ENCODE results near the gene RPTOR. TPM values are rescaled to one million over a fixed set of nuclear protein-coding genes. Genes with fewer than 3 reads are reported as not detected.

The RPTOR gene
- total RNA-seq, 1 experiment from 2014 or later: 66.7 TPM

GRCh38 chr17:80936723-80937122, 392.1 kb downstream of the RPTOR start:
- CTCF ChIA-PET: no interaction called here
- Histone ChIP-seq H3K4me1 (no peaks in the 10 kb centered on the region), H3K36me3 (ENCODE audit: control insufficient read depth, insufficient read depth, low read length) (no peaks in the 10 kb centered on the region), H3K27me3 (replicated peaks; ENCODE audit: control insufficient read depth, insufficient read depth, low read length) (no peaks in the 10 kb centered on the region), H3K9me3 (no peaks in the 10 kb centered on the region), H3K4me3 (ENCODE audit: low read depth, low read length) (no peak overlapping the region)
- TF ChIP-seq CTCF (IDR thresholded peaks at IDR 0.05; ENCODE audit: insufficient read depth in 1 of 2, low read depth in 1 of 2, low read length in 1 of 2, severe bottlenecking in 1 of 2, unreplicated experiment in 1 of 2): no peak
- intact Hi-C loops (cut with micrococcal nuclease; ENCODE audit: unreplicated experiment): no loop called here
- no peak for DNase-seq
- no peak overlapping the region for H3K27ac Mint-ChIP-seq (ENCODE audit: unreplicated experiment)
- H3K4me3 Mint-ChIP-seq (ENCODE audit: unreplicated experiment): no peak overlapping the region
- H3K27me3 Mint-ChIP-seq (ENCODE audit: insufficient read depth, unreplicated experiment): no peaks in the 10 kb centered on the region
- POLR2A ChIA-PET: no interaction called here
- BruUV-seq (replicated peaks): no TSS peak
- H3K9me3 Mint-ChIP-seq (ENCODE audit: unreplicated experiment): no peaks in the 10 kb centered on the region
- peaks cover 17% of the 10 kb centered on the region for H3K36me3 Mint-ChIP-seq (ENCODE audit: insufficient read depth, unreplicated experiment)
- no peaks in the 10 kb centered on the region for H3K4me1 Mint-ChIP-seq (ENCODE audit: low read depth, unreplicated experiment)

DNA sequence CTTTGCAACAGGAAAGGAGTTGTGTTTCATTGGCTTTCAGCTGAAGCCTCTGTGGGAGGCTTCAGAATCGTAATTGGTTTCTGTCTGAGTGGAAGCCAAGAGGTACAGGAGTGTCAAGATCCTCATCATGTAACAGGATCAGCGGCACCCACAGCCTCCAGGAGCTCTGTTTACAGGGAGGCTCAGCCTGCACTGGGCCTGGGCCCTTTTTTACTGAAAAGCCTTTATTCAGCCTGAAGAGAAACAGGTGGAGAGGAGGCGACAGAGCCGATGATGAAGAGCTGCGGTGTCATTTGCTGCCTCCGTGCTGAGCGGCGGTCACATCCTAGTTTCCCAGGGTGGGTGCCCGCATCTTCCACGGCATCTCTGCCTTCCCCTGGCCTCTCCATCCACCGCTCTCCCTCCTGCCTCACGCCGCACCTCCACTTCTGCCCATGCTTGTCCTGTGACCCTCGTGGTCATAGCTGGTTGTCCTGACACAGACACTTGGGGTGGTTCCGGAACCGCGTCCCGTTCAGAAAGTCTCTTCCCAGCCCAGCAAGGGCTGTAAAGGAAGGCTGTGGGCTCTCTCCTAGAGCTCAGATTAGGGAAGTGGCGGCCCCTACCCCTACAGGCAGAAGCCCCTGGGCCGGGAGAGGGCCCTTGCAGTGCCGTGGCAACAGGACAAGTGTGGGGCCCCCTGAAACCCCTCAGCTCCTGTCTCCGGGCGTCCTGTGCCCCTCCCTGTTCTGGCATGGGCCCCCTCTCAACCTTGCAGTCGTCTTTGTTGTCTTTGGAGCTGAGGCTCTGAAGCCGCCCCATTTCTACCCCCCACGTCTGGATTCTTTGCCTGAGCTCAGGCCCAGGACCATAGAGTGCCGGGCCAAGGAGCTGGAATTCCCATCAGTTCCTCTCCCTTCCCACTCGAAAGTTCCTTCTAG, 393.1 kb downstream of the RPTOR start:
- ChIA-PET POLR2A (no interaction called here), CTCF (interaction anchor here (0.6 to 1.0 kb wide), 2 partner anchors 11 to 88 kb away, joined by 3 read pairs; no protein-coding TSS in a partner anchor)
- H3K27me3 ChIP-seq (replicated peaks; ENCODE audit: control insufficient read depth, insufficient read depth, low read length): no peaks in the 10 kb centered on the region
- intact Hi-C loops (cut with micrococcal nuclease; ENCODE audit: unreplicated experiment): no loop called here
- no peaks in the 10 kb centered on the region for H3K36me3 ChIP-seq (ENCODE audit: control insufficient read depth, insufficient read depth, low read length)
- Mint-ChIP-seq H3K27ac (ENCODE audit: unreplicated experiment) (no peak overlapping the region), H3K27me3 (ENCODE audit: insufficient read depth, unreplicated experiment) (no peaks in the 10 kb centered on the region), H3K9me3 (ENCODE audit: unreplicated experiment) (no peaks in the 10 kb centered on the region), H3K4me3 (ENCODE audit: unreplicated experiment) (no peak overlapping the region), H3K4me1 (ENCODE audit: low read depth, unreplicated experiment) (no peaks in the 10 kb centered on the region), H3K36me3 (ENCODE audit: insufficient read depth, unreplicated experiment) (peaks cover 25% of the 10 kb centered on the region)
- H3K4me1 ChIP-seq: no peaks in the 10 kb centered on the region
- H3K4me3 ChIP-seq (ENCODE audit: low read depth, low read length): no peak overlapping the region
- TF ChIP-seq CTCF (IDR thresholded peaks at IDR 0.05; ENCODE audit: insufficient read depth in 1 of 2, low read depth in 1 of 2, low read length in 1 of 2, severe bottlenecking in 1 of 2, unreplicated experiment in 1 of 2): no peak
- H3K9me3 ChIP-seq: no peaks in the 10 kb centered on the region
- no TSS peak for BruUV-seq (replicated peaks)
- no peak for DNase-seq

GRCh38 chr17:80938556-80938955, 393.9 kb downstream of the RPTOR start:
- CTCF ChIA-PET: interaction anchor here (0.6 to 1.0 kb wide), 2 partner anchors 10 to 88 kb away, joined by 3 read pairs; no protein-coding TSS in a partner anchor
- Mint-ChIP-seq H3K27ac (ENCODE audit: unreplicated experiment) (no peak overlapping the region), H3K9me3 (ENCODE audit: unreplicated experiment) (no peaks in the 10 kb centered on the region)

More at GRCh38 chr17:80938556-80938955, 393.9 kb downstream of the RPTOR start:
- no TSS peak for BruUV-seq (replicated peaks)
- Mint-ChIP-seq H3K36me3 (ENCODE audit: insufficient read depth, unreplicated experiment) (peaks cover 25% of the 10 kb centered on the region), H3K4me3 (ENCODE audit: unreplicated experiment) (no peak overlapping the region), H3K4me1 (ENCODE audit: low read depth, unreplicated experiment) (no peaks in the 10 kb centered on the region), H3K27me3 (ENCODE audit: insufficient read depth, unreplicated experiment) (no peaks in the 10 kb centered on the region)
- Histone ChIP-seq H3K9me3 (no peaks in the 10 kb centered on the region), H3K36me3 (ENCODE audit: control insufficient read depth, insufficient read depth, low read length) (no peaks in the 10 kb centered on the region), H3K4me3 (ENCODE audit: low read depth, low read length) (no peak overlapping the region), H3K4me1 (no peaks in the 10 kb centered on the region), H3K27me3 (replicated peaks; ENCODE audit: control insufficient read depth, insufficient read depth, low read length) (no peaks in the 10 kb centered on the region)
- no peak for DNase-seq
- POLR2A ChIA-PET: no interaction called here
- intact Hi-C loops (cut with micrococcal nuclease; ENCODE audit: unreplicated experiment): no loop called here
- TF ChIP-seq CTCF (IDR thresholded peaks at IDR 0.05; ENCODE audit: insufficient read depth in 1 of 2, low read depth in 1 of 2, low read length in 1 of 2, severe bottlenecking in 1 of 2, unreplicated experiment in 1 of 2): no peak
